KMS-11 (cell line): ENCODE results near the gene LNX2.

Source experiments
- H2AFZ ChIP-seq: fragments of 200-600 bp; sonication (generic); 2 replicates; pipeline ENCODE4 v1.6.1; 2016; ENCODE audit warnings: antibody characterized with exemption, mixed run types, low read depth
- H3K27ac ChIP-seq: fragments of 200-600 bp; sonication (generic); 2 replicates; pipeline ENCODE4 v1.6.1; 2016; ENCODE audit warnings: mild to moderate bottlenecking, mixed run types
- H3K27me3 ChIP-seq: fragments of 200-600 bp; sonication (generic); 2 replicates; pipeline ENCODE4 v1.6.1; 2017; ENCODE audit warnings: mild to moderate bottlenecking, low read depth, mixed run types, moderate library complexity; ENCODE audit not compliant: insufficient read depth
- H3K36me3 ChIP-seq: fragments of 200-600 bp; sonication (generic); 2 replicates; pipeline ENCODE4 v1.6.1; 2017; ENCODE audit warnings: mild to moderate bottlenecking, mixed run types; ENCODE audit not compliant: insufficient read depth
- H3K4me1 ChIP-seq: fragments of 200-600 bp; sonication (generic); 2 replicates; pipeline ENCODE4 v1.6.1; 2016; ENCODE audit warnings: mild to moderate bottlenecking, low read depth, mixed run types; ENCODE audit not compliant: poor library complexity, severe bottlenecking
- H3K4me2 ChIP-seq: fragments of 200-600 bp; sonication (generic); 2 replicates; pipeline ENCODE4 v1.7.0; 2016; ENCODE audit warnings: mild to moderate bottlenecking, mixed run types
- H3K4me3 ChIP-seq: fragments of 200-600 bp; sonication (generic); IDR thresholded peaks from 2 replicates; pipeline ENCODE4 v1.6.1; 2017; ENCODE audit warnings: low read depth, low read length, mixed read lengths; ENCODE audit not compliant: insufficient read depth
- H3K79me2 ChIP-seq: fragments of 200-600 bp; sonication (generic); 2 replicates; pipeline ENCODE4 v1.6.1; 2016; ENCODE audit warnings: low read depth, mixed run types; ENCODE audit not compliant: insufficient read depth
- H3K9ac ChIP-seq: fragments of 200-600 bp; sonication (generic); 2 replicates; pipeline ENCODE4 v1.6.1; 2016; ENCODE audit warnings: mild to moderate bottlenecking, mixed run types
- H4K20me1 ChIP-seq: fragments of 200-600 bp; sonication (generic); 2 replicates; pipeline ENCODE4 v1.6.1; 2016; ENCODE audit warnings: mild to moderate bottlenecking, mixed run types; ENCODE audit not compliant: insufficient read depth
- CTCF ChIP-seq: fragments of 200-600 bp; sonication (generic); conservative IDR thresholded peaks from 2 replicates; pipeline ENCODE4 v1.6.1; 2017; ENCODE audit warnings: low read depth, mild to moderate bottlenecking, antibody characterized with exemption, low read length, moderate library complexity, mixed read lengths

Gene LNX2

GRCh38 chr13:27570906-27571305 lies 49.4 kb downstream of the LNX2 start:
- no peaks in the 10 kb centered on the region for H3K79me2 ChIP-seq
- H2AFZ ChIP-seq, result no peak overlapping the region
- H4K20me1 ChIP-seq, result no peaks in the 10 kb centered on the region
- H3K4me3 ChIP-seq, result no peak overlapping the region
- no peaks in the 10 kb centered on the region for H3K27me3 ChIP-seq
- H3K4me1 ChIP-seq, result no peaks in the 10 kb centered on the region
- TF ChIP-seq CTCF, result no peak
- H3K36me3 ChIP-seq, result no peaks in the 10 kb centered on the region
- H3K9ac ChIP-seq, result no peak overlapping the region
- no peak overlapping the region for H3K4me2 ChIP-seq
- H3K27ac ChIP-seq, result no peak overlapping the region

- no peak overlapping the region for H3K4me2 ChIP-seq
- no peak overlapping the region for H2AFZ ChIP-seq
- no peaks in the 10 kb centered on the region for H4K20me1 ChIP-seq
- no peak for TF ChIP-seq CTCF
- H3K27me3 ChIP-seq, result no peaks in the 10 kb centered on the region
- H3K9ac ChIP-seq, result no peak overlapping the region
- no peak overlapping the region for H3K27ac ChIP-seq
- no peak overlapping the region for H3K4me3 ChIP-seq
- no peaks in the 10 kb centered on the region for H3K79me2 ChIP-seq
- peaks cover 12% of the 10 kb centered on the region for H3K4me1 ChIP-seq
- no peaks in the 10 kb centered on the region for H3K36me3 ChIP-seq
Measured at GRCh38 chr13:27569405-27569804, 50.9 kb downstream of the LNX2 start.

GRCh38 chr13:27565818-27566217 lies 54.5 kb downstream of the LNX2 start:
- no peak overlapping the region for H3K9ac ChIP-seq
- no peak overlapping the region for H3K4me2 ChIP-seq
- H3K79me2 ChIP-seq, result no peaks in the 10 kb centered on the region
- no peak overlapping the region for H3K27ac ChIP-seq
- H3K36me3 ChIP-seq, result no peaks in the 10 kb centered on the region
- TF ChIP-seq CTCF, result no peak
- no peaks in the 10 kb centered on the region for H4K20me1 ChIP-seq
- peaks cover 13% of the 10 kb centered on the region for H3K4me1 ChIP-seq
- H3K4me3 ChIP-seq, result no peak overlapping the region
- H3K27me3 ChIP-seq, result no peaks in the 10 kb centered on the region
- no peak overlapping the region for H2AFZ ChIP-seq

GRCh38 chr13:27562457-27562856 lies 57.9 kb downstream of the LNX2 start:
- H3K36me3 ChIP-seq, result no peaks in the 10 kb centered on the region
- H3K4me1 ChIP-seq, result peaks cover 13% of the 10 kb centered on the region
- no peak for TF ChIP-seq CTCF
- no peaks in the 10 kb centered on the region for H4K20me1 ChIP-seq
- no peaks in the 10 kb centered on the region for H3K27me3 ChIP-seq
- H3K9ac ChIP-seq, result no peak overlapping the region
- no peaks in the 10 kb centered on the region for H3K79me2 ChIP-seq
- H3K4me3 ChIP-seq, result no peak overlapping the region
- H2AFZ ChIP-seq, result no peak overlapping the region
- no peak overlapping the region for H3K4me2 ChIP-seq
- H3K27ac ChIP-seq, result no peak overlapping the region
